Measurements from ENCODE around the gene ASS1. TPM values are rescaled to one million over a fixed set of nuclear protein-coding genes. Genes with fewer than 3 reads are reported as not detected.

The ASS1 gene
- total RNA-seq, 1 donor from 2014 or later, result 162 TPM

DNA sequence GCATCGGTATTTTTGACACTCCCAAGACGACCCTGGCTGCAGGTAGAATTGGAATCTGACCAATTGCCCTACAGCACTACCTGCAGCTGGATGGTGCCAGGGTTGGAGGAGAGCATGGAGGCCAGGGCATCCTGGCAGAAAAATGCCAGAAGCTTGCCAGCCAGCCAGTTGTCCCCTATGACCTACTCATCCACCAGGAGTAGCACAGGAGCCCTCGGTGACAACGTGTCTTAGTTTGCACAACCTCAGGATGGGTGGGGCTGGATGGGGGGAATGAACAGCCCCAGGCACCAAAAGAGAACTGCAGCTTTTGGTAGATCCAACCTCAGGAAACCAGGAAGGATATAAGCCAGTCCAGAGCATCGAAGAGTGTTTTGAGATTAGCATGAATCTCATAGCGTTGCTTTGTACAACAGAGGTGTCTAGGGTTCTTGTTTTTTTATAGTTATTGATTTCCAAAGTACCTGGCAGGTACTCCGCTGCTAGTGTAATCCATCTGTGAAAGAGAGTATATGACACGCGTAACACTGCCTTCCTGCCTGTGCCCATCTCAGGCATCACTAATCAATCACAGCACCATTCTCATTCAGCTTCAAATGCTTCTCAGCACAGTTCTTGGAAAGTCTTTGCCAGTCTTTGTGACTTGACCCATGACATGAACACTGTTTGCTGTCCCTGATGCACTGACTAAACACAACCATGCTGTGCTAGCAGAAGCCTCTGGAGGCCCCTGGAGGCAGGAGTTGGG, 36.7 kb upstream of the ASS1 start:
- intact Hi-C loops (cut with DNase I), result no loop called here
- Histone ChIP-seq H3K27me3 (no peaks in the 10 kb centered on the region), H3K9me3 (no peaks in the 10 kb centered on the region), H3K27ac (no peak overlapping the region), H3K4me1 (no peaks in the 10 kb centered on the region), H3K36me3 (no peaks in the 10 kb centered on the region), H3K4me3 (no peak overlapping the region)
- TF ChIP-seq, protein P1, sequence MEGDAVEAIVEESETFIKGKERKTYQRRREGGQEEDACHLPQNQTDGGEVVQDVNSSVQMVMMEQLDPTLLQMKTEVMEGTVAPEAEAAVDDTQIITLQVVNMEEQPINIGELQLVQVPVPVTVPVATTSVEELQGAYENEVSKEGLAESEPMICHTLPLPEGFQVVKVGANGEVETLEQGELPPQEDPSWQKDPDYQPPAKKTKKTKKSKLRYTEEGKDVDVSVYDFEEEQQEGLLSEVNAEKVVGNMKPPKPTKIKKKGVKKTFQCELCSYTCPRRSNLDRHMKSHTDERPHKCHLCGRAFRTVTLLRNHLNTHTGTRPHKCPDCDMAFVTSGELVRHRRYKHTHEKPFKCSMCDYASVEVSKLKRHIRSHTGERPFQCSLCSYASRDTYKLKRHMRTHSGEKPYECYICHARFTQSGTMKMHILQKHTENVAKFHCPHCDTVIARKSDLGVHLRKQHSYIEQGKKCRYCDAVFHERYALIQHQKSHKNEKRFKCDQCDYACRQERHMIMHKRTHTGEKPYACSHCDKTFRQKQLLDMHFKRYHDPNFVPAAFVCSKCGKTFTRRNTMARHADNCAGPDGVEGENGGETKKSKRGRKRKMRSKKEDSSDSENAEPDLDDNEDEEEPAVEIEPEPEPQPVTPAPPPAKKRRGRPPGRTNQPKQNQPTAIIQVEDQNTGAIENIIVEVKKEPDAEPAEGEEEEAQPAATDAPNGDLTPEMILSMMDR (IDR thresholded peaks at IDR 0.05), result no peak
- DNase-seq (ENCODE audit: low spot score in 2 of 2), result no peak

DNA sequence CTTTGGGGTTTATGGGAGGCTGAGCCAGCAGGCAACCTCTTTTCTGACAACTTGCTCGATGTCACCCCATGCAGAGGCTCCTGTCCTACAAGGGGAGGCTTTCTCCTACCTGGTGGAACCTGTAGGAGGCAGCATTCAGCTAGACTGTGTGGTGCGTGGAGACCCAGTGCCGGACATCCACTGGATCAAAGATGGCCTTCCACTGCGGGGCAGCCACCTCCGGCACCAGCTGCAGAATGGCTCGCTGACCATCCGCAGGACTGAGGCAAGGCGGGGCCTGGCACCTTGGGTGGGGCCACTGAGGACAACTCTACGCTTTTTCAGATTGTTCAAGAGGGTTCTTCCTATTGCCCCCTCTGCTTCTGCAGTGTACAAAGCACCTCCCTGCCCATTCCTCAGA, 36.1 kb upstream of the ASS1 start:
- Histone ChIP-seq H3K9me3 (no peaks in the 10 kb centered on the region), H3K4me3 (no peak overlapping the region), H3K36me3 (no peaks in the 10 kb centered on the region), H3K4me1 (no peaks in the 10 kb centered on the region), H3K27ac (no peak overlapping the region), H3K27me3 (no peaks in the 10 kb centered on the region)
- intact Hi-C loops (cut with DNase I), result no loop called here
- TF ChIP-seq, protein P1 (IDR thresholded peaks at IDR 0.05), result no peak
- no peak for DNase-seq (ENCODE audit: low spot score in 2 of 2)

DNA sequence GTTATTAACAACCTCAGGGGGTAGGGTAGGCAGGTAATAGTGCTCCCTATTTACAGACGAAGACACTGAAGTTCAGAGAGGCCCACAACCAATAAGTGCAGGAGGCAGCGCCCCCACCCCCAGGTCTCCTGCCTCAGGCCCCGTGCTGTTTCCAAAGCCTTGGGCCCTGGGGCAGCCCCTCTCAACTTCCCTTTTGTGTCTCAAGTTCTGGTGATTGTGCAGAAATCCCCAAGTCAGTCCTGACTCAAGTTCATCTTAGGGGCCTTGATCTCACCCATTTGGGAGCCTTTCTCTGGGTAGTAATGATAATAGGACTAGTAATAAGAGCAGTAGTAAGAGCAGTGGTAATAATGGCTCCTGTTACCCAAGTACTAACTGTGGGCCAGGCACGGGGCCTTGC, 35.5 kb upstream of the ASS1 start:
- no peaks in the 10 kb centered on the region for H3K4me1 ChIP-seq
- intact Hi-C loops (cut with DNase I), result no loop called here
- TF ChIP-seq, protein P1 (IDR thresholded peaks at IDR 0.05), result no peak
- no peaks in the 10 kb centered on the region for H3K27me3 ChIP-seq
- no peak for DNase-seq (ENCODE audit: low spot score in 2 of 2)
- no peak overlapping the region for H3K27ac ChIP-seq
- H3K4me3 ChIP-seq, result no peak overlapping the region
- no peaks in the 10 kb centered on the region for H3K9me3 ChIP-seq
- H3K36me3 ChIP-seq, result no peaks in the 10 kb centered on the region

DNA sequence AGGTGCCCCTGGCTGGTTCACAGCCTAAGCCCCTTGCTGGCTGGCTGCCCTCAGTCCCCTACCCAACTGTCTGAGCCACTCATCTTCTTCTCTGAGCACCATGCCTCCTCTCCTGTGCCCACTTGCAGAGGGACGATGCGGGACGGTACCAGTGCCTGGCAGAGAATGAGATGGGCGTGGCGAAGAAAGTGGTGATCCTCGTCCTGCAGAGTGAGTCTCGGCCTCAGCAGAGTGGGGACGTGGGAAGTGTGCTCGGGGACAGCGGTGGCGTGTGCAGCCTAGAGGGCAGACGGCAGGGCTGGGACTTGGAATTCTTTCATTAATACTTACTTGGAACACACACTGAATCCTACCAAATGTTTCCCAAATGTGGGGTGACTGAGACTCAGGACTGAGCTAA, 34.3 kb upstream of the ASS1 start:
- H3K27ac ChIP-seq, result no peak overlapping the region
- H3K36me3 ChIP-seq, result no peaks in the 10 kb centered on the region

DNA sequence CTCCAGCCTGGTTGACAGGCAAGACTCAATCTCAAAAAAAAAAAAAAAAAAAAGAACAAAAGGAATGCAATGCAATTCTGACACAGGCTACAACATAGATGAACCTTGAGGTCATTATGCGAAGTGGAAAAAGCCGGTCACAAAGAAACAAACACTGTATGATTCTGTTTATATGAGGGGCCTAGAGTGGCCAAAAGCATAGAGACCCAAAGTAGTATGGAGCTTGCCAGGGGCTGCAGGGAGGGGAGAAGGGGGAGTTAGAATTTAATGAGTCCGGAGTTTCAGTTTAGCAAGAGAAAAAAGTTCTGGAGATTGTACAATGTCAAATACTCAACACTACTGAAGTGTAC, 33.2 kb upstream of the ASS1 start:
- no peaks in the 10 kb centered on the region for H3K36me3 ChIP-seq
- no peaks in the 10 kb centered on the region for H3K9me3 ChIP-seq
- TF ChIP-seq, protein P1 (IDR thresholded peaks at IDR 0.05), result no peak
- intact Hi-C loops (cut with DNase I), result no loop called here
- DNase-seq (ENCODE audit: low spot score in 2 of 2), result no peak
- no peaks in the 10 kb centered on the region for H3K27me3 ChIP-seq
- no peak overlapping the region for H3K27ac ChIP-seq
- H3K4me1 ChIP-seq, result no peaks in the 10 kb centered on the region
- H3K4me3 ChIP-seq, result no peak overlapping the region

More for the DNA sequence above, 34.3 kb upstream of the ASS1 start:
- H3K9me3 ChIP-seq, result no peaks in the 10 kb centered on the region
- intact Hi-C loops (cut with DNase I), result no loop called here
- H3K4me3 ChIP-seq, result no peak overlapping the region
- no peaks in the 10 kb centered on the region for H3K27me3 ChIP-seq
- no peaks in the 10 kb centered on the region for H3K4me1 ChIP-seq
- no peak for DNase-seq (ENCODE audit: low spot score in 2 of 2)
- TF ChIP-seq, protein P1 (IDR thresholded peaks at IDR 0.05), result no peak

Data from ascending aorta (tissue), 2 donors.